ENCODE data around the gene ROR1.
"Not testable (repeated sequence)": the region's sequence is repeated elsewhere in the genome, so short reads cannot be mapped to it uniquely, and the experiment has no call there.

Gene ROR1

DNA sequence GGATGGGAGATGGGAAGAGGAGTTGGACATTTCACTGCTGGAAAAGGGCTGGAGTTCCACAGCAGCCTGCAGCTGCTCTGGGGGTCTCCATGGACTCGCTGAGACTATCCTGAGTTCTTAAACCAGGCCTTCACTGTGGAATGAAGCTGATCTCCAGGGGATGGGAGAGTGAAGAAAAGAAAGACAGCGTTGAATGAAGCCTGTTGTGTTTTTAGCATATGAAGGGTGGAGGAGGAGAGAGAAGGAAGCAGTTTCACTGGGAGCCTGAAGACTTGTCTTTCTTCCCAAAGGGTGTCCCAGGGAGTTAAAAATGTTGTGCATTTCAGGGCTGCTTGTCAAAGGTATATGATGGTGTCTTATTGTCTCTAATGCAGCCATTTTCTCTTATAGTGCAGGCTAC is 9.2 kb downstream of the ROR1 start:
- Histone ChIP-seq H3K4me1 (ENCODE audit: insufficient read depth, poor library complexity, severe bottlenecking) (no peaks in the 10 kb centered on the region), H3K27ac (ENCODE audit: poor library complexity, severe bottlenecking) (no peak overlapping the region), H3K36me3 (ENCODE audit: low read depth) (no peaks in the 10 kb centered on the region), H3K9me3 (ENCODE audit: severe bottlenecking) (no peaks in the 10 kb centered on the region), H3K27me3 (ENCODE audit: insufficient read depth, poor library complexity, severe bottlenecking) (no peaks in the 10 kb centered on the region), H3K4me3 (ENCODE audit: severe bottlenecking) (no peak overlapping the region)
- no peak for TF ChIP-seq CTCF (IDR thresholded peaks at IDR 0.05; ENCODE audit: poor library complexity, severe bottlenecking)
- no peak for ATAC-seq (ENCODE audit: low read depth)
- no peak for DNase-seq (ENCODE audit: low spot score)

DNA sequence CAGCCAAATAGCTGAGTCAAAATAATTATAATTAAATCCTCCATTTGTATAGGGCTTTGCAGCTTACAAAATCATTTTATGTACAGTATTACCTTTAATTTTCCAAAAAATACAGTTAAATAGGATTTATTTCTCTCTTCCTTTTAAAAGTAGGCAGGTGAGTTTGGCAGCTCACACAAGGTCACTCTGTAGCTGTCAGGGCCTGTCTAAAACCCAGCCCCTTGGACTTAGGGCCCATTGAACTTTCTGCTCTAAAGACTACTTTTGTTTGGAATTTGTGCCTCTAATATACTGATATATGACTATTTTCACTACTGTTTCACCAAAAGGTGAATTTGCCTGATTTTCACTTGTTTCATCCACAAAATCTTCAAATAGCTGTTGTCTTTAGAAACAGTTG is 10.3 kb downstream of the ROR1 start:
- no peaks in the 10 kb centered on the region for H3K36me3 ChIP-seq (ENCODE audit: low read depth)
- TF ChIP-seq CTCF (IDR thresholded peaks at IDR 0.05; ENCODE audit: poor library complexity, severe bottlenecking), result no peak
- H3K4me3 ChIP-seq (ENCODE audit: severe bottlenecking), result no peak overlapping the region
- no peaks in the 10 kb centered on the region for H3K27me3 ChIP-seq (ENCODE audit: insufficient read depth, poor library complexity, severe bottlenecking)
- no peak overlapping the region for H3K27ac ChIP-seq (ENCODE audit: poor library complexity, severe bottlenecking)
- no peaks in the 10 kb centered on the region for H3K9me3 ChIP-seq (ENCODE audit: severe bottlenecking)
- no peak for ATAC-seq (ENCODE audit: low read depth)
- DNase-seq (ENCODE audit: low spot score), result no peak
- H3K4me1 ChIP-seq (ENCODE audit: insufficient read depth, poor library complexity, severe bottlenecking), result no peaks in the 10 kb centered on the region

GRCh38 chr1:63784489-63785390 is 10.9 kb downstream of the ROR1 start:
- DNase-seq (ENCODE audit: low spot score), result no peak
- no peaks in the 10 kb centered on the region for H3K36me3 ChIP-seq (ENCODE audit: low read depth)
- no peak for TF ChIP-seq CTCF (IDR thresholded peaks at IDR 0.05; ENCODE audit: poor library complexity, severe bottlenecking)
- H3K27ac ChIP-seq (ENCODE audit: poor library complexity, severe bottlenecking), result no peak overlapping the region
- no peak for ATAC-seq (ENCODE audit: low read depth)
- H3K4me3 ChIP-seq (ENCODE audit: severe bottlenecking), result no peak overlapping the region
- no peaks in the 10 kb centered on the region for H3K4me1 ChIP-seq (ENCODE audit: insufficient read depth, poor library complexity, severe bottlenecking)
- no peaks in the 10 kb centered on the region for H3K9me3 ChIP-seq (ENCODE audit: severe bottlenecking)
- no peaks in the 10 kb centered on the region for H3K27me3 ChIP-seq (ENCODE audit: insufficient read depth, poor library complexity, severe bottlenecking)

GRCh38 chr1:63787270-63787669 is 13.5 kb downstream of the ROR1 start:
- not testable (repeated sequence) for H3K4me3 ChIP-seq (ENCODE audit: severe bottlenecking); H3K36me3 ChIP-seq (ENCODE audit: low read depth); H3K9me3 ChIP-seq (ENCODE audit: severe bottlenecking); DNase-seq (ENCODE audit: low spot score); H3K27ac ChIP-seq (ENCODE audit: poor library complexity, severe bottlenecking); ATAC-seq (ENCODE audit: low read depth); H3K27me3 ChIP-seq (ENCODE audit: insufficient read depth, poor library complexity, severe bottlenecking); H3K4me1 ChIP-seq (ENCODE audit: insufficient read depth, poor library complexity, severe bottlenecking)

- Histone ChIP-seq H3K36me3 (ENCODE audit: low read depth) (no peaks in the 10 kb centered on the region), H3K4me3 (ENCODE audit: severe bottlenecking) (no peak overlapping the region), H3K9me3 (ENCODE audit: severe bottlenecking) (no peaks in the 10 kb centered on the region), H3K4me1 (ENCODE audit: insufficient read depth, poor library complexity, severe bottlenecking) (no peaks in the 10 kb centered on the region), H3K27me3 (ENCODE audit: insufficient read depth, poor library complexity, severe bottlenecking) (no peaks in the 10 kb centered on the region), H3K27ac (ENCODE audit: poor library complexity, severe bottlenecking) (no peak overlapping the region)
- DNase-seq (ENCODE audit: low spot score) (no peak), ATAC-seq (ENCODE audit: low read depth) (no peak)
- TF ChIP-seq CTCF (IDR thresholded peaks at IDR 0.05; ENCODE audit: poor library complexity, severe bottlenecking), result no peak
Observed at GRCh38 chr1:63787875-63788274, 14.1 kb downstream of the ROR1 start.

All from RWPE2 (cell line).